ENCODE results near the gene PLCB3.
"Not testable (repeated sequence)": the region's sequence is repeated elsewhere in the genome, so short reads cannot be mapped to it uniquely, and the experiment has no call there.

The PLCB3 gene

DNA sequence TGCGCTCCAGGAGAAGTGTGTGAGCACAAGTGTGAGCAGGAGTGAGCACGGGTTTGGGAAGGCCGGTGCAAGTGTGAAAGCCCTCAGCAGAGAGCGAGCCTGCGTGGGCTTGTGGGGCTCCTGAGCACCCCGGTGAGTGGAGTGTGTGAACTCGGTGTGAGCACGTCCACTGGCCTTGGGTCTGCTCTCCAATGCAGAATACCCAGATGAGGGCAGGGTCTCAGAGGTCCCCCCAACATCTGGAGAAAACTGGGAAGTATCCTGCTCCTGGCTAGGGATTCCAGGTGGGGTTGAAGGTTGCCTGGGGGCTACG, 55.2 kb downstream of the PLCB3 start:
- no peak for DNase-seq

DNA sequence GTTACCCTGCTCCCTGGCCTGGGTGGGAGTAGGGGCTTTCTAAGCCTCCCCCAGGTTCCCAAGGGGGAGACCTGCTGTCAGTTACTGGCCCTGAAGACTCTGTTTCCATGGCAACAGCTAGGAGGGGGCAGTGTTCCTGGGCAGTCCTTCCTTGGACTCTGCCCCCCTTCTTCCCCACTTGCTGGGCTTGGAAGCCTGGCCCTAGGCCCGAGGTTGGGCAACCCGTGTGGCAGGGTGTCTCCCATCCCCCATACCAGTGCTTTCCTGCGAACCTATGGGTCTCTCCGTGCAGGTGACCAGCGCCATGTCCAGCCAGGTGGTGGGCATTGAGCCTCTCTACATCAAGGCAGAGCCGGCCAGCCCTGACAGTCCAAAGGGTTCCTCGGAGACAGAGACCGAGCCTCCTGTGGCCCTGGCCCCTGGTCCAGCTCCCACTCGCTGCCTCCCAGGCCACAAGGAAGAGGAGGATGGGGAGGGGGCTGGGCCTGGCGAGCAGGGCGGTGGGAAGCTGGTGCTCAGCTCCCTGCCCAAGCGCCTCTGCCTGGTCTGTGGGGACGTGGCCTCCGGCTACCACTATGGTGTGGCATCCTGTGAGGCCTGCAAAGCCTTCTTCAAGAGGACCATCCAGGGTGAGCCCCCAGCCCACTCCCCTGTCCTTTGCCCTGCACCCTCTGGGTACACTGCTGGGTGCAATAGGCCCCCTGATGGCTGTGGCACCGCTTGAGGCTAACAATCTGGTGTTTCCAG, 55.7 kb downstream of the PLCB3 start:
- DNase-seq, result no peak

DNA sequence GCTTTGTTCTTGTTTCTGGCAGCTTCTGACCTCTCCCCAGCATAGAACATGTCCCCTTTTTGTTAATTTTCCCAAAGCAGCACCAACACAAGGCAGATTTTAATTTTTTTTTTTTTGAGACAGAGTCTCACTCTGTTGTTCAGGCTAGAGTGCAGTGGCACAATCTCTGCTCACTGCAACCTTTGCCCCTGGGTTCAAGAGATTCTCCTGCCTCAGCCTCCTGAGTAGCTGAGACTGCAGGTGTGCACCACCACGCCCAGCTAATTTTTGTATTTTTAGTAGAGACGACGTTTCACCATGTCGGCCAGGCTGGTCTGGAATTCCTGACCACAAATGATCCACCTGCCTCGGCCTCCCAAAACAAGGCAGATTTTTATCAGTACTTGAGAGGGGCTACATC, 56.5 kb downstream of the PLCB3 start:
- DNase-seq, result not testable (repeated sequence)

DNA sequence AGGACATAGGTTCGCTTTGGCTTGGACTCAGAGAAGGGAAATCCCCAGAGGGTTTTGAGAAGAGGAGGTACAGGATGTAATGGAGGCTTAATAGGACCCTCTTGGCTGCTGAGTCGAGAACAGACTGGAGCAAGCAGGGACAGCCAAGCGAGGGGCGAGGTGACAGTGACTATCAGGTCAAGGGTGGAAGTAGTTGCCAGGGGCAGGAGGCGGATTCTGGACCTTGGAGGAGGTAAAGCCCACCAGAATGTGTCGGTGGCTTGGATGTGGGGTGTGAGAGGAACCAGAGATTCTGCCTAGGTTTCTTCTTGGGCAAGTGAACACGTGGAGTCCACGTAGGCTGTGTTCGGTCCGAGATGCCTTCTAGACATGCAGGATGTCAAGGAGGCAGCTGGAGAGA, 61.6 kb downstream of the PLCB3 start:
- DNase-seq, result no peak

DNA sequence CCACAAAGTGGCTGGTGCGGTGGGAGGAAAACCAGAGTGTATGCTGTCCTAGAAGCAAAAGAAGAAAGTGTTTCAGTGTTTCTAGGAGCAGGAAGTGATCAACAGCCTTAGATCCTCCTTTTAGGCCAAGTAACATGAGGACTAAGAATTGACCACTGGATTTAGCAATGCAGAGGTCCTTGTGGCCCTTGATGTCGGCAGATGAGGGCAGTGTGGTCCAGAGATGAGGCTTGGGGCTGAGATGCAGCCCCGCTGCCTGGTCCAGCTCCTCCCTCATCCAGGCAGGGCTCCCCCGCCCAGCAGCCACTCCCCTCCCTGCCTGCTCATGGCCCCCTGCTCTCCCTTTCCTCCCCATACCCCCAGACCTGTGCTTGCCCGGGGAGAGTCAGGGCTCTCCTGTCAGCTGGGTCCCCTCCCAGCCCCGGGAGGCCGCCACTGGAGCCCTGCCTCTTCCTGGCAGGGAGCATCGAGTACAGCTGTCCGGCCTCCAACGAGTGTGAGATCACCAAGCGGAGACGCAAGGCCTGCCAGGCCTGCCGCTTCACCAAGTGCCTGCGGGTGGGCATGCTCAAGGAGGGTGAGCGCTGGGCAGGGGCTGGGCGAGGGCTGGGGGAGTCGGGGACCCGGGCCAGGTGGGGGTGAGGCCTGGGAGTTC, 62.3 kb downstream of the PLCB3 start:
- no peak for DNase-seq

DNA sequence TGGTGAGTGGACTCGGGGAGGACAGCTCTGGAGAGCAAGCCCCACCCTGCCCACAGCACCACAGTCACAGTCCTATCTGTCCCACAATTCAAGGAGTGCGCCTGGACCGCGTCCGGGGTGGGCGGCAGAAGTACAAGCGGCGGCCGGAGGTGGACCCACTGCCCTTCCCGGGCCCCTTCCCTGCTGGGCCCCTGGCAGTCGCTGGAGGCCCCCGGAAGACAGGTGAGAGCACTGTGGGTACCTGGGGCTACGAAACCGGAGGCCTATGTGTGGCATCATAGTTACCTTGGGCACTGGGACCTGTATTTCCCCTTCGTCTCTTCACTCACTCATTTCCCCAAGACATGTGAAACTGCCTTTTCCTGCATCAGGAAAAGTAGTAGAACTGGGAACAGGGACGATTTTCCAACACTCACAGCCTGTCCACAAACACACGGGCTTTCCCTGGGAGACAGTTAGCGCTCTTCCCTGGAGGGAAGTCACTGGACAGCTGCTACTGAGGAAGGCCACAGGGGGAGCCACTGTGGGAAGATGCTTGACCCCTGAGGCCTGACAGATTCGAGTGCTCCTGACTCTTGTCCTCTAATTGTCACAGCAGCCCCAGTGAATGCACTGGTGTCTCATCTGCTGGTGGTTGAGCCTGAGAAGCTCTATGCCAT, 62.9 kb downstream of the PLCB3 start:
- DNase-seq, result no peak

DNA sequence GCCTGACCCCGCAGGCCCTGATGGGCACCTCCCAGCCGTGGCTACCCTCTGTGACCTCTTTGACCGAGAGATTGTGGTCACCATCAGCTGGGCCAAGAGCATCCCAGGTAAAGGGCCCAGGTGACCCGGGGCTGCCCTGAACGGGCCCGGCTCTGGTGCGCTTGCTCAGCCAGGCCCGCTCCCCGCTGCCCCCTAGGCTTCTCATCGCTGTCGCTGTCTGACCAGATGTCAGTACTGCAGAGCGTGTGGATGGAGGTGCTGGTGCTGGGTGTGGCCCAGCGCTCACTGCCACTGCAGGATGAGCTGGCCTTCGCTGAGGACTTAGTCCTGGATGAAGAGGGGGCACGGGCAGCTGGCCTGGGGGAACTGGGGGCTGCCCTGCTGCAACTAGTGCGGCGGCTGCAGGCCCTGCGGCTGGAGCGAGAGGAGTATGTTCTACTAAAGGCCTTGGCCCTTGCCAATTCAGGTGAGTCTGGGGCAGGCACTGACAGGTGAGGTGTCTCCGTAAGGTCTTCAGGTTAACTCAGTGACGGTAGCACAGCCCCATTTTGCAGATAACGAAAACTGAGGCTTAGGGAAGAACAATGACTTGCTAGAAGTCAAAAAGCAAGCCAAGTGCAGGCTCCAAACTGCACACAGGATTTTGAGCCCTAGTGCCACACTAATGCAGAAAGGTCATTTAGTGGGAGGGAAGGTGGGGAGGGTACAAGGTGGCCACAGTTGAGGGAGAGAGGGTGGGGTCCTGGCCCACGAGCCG, 63.7 kb downstream of the PLCB3 start:
- DNase-seq, result no peak

DNA sequence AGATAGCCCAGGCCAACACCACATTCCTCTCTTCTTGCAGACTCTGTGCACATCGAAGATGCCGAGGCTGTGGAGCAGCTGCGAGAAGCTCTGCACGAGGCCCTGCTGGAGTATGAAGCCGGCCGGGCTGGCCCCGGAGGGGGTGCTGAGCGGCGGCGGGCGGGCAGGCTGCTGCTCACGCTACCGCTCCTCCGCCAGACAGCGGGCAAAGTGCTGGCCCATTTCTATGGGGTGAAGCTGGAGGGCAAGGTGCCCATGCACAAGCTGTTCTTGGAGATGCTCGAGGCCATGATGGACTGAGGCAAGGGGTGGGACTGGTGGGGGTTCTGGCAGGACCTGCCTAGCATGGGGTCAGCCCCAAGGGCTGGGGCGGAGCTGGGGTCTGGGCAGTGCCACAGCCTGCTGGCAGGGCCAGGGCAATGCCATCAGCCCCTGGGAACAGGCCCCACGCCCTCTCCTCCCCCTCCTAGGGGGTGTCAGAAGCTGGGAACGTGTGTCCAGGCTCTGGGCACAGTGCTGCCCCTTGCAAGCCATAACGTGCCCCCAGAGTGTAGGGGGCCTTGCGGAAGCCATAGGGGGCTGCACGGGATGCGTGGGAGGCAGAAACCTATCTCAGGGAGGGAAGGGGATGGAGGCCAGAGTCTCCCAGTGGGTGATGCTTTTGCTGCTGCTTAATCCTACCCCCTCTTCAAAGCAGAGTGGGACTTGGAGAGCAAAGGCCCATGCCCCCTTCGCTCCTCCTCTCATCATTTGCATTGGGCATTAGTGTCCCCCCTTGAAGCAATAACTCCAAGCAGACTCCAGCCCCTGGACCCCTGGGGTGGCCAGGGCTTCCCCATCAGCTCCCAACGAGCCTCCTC, 64.6 kb downstream of the PLCB3 start:
- not testable (repeated sequence) for DNase-seq

DNA sequence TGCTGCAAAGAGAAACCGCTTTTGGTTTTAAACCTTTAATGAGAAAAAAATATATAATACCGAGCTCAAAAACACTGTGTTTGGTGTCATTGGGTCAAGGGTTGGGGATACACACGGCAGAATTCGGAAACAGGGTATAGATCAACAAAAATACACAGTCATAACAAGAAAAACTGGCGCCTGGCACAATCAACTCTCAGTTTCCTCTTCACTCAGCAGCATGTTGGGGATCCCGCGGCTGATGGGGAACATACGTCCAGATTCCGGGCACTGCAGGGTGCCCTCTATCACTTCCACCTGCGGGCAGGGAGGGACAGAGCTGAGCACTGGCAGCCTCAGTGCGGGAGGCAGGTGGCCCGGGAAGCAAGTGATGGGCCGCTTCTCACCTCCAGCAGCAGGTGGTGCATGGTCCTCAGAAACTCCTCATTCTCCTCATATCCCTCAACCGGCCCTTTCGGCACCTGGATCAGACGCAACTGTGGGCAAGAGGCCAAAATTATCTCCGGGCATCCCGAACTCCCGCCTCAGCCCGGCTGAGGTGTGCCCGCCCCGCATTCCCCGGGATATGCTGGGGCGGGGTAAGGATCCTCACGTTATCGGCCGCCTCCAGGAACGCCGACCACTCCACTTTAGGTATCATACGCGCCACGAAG, 65.5 kb downstream of the PLCB3 start:
- DNase-seq, result peak; percentile 53

DNA sequence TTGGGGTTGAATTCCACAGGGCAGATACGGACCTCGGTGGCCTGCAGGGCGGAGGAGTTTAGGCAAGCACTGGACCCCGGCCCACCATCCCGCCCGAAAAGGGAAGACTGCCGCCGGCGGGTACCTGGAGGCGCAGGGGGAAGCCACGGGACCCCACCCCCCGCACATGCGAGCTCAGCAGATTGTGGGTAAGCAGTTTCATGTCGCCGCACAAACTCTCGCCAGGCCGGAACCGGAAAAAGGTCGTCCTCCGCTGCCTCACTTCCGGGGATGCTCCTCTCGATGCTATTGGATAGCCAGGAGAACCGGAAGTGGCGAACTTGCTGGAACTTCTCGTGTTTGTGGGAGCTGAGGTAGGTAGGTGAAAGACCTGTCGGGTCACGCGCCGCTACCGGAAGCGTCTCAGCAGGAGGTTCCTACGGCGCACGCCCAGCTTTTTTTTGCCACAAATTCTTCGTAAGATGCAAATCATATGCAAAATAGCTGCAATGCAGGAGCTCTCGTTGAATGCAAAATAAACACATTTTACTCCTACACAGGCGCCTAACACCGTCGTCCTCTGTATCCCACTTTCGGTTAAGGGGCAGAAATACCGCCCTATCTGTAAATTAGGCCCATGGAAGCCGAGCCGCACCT, 66.1 kb downstream of the PLCB3 start, which contains the start of gene TRMT112:
TRMT112 (minus strand) TSS at position 235 of the 636 bp plus-strand sequence; CDS start at position 202, 33 bp downstream.
- peak; percentile 99 for DNase-seq

DNA sequence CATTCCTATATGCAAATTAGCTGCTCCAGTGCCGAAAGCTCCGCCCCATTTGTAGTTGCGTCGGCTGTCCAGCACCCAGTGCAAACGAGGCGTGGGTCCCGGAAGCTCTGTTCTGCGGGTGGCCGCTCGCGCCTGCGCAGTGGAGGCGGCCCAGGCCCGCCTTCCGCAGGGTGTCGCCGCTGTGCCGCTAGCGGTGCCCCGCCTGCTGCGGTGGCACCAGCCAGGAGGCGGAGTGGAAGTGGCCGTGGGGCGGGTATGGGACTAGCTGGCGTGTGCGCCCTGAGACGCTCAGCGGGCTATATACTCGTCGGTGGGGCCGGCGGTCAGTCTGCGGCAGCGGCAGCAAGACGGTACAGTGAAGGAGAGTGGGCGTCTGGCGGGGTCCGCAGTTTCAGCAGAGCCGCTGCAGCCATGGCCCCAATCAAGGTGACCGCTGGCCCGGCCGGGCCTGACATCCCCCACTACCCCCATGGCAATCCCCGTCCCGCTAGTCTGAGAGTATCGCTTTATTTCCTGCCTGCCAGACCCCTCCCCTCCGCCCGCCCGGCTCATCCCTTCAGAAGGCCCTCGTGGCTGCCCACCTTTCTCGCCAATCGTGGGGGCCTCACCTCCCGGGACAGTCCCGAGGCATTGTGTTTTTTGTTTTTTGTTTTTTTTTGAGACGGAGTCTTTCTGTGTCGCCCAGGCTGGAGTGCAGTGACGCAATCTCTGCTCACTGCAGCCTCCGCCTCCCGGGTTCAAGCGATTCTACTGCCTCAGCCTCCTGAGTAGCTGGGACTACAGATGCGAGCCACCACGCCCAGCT, 66.8 kb downstream of the PLCB3 start, which contains the start of gene PRDX5:
PRDX5 (plus strand) TSS at position 161 of the 805 bp plus-strand sequence; CDS start at position 256, 95 bp downstream.
- DNase-seq, result peak; percentile 97
